ENCODE data around the gene NOXO1. TPM values are rescaled to one million over a fixed set of nuclear protein-coding genes. Genes with fewer than 3 reads are reported as not detected.
A peak's percentile ranks its signal among the peaks of the same experiment; 100 is the strongest.

Gene NOXO1
- total RNA-seq, 3 donors from 2014 or later: 0.88 to 0.98 TPM; not detected in 1

DNA sequence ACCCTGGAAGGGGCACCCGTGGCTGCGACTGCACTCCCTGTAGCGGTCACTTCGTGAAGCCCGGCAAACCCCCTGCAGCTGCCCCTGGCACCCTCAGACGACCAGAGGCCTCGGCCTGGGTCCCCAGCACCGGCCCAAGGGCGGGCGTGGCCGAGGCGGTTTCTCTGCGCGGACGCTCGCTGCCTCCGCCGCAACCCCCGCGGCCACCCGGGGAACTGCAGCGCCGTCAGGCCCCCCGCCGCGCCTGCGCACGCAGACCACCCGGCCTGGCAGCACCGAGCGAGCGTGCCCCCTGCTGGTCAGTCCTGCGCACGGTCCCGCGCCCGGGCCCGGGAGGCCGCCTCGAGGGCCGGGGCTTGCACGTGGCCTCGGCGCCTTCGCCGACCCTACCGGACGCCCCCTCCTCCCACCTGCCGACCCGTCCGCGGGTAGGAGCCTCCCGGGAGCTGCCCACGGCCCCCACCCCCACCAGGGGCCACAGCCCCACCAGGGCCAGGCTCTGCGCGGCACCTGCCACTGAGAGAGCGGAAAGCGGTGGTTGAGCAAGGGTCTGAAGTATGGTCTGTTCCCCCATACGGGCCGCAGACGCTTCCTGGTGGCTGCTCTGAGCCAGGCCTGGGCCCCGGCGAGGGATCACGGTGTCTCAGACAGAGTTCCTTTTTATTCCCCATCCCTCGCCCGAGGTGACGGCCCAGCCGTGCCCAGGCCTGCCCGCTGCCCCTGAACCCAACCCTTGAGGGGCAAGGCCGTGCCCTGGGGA is 51.5 kb downstream of the NOXO1 start:
- Histone ChIP-seq H3K36me3 (no peaks in the 10 kb centered on the region), H3K27ac (peak overlapping the region; percentile 56 to 82)
- intact Hi-C loops (cut with DNase I; ENCODE audit: low total_unique reads): loop anchor here (5.0 kb wide), 1 partner anchor 62 kb away; no protein-coding TSS in a partner anchor

DNA sequence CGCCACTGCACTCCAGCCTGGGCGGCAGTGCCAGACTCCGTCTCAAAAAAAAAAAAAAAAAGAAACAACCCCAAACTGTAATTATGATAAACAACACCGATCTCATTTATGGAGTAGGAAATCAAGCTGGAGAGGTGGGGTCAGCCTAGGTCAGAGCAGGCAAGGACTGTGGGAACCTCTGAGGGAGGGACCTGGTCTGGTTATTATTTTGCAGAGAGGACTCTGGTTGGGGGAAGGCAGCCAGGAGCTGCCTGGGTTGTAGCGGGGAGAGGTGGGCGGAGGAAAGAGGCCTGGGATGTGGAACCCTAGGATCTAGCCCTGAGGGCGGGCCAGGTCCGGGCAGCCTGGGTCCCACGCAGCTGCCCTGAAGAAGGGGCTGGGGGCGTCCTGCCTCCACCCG is 52.2 kb downstream of the NOXO1 start:
- no peaks in the 10 kb centered on the region for H3K27me3 ChIP-seq
- H3K36me3 ChIP-seq: no peaks in the 10 kb centered on the region
- peak overlapping the region; percentile 55 to 85 (median 58) for H3K4me3 ChIP-seq
- no peaks in the 10 kb centered on the region for H3K4me1 ChIP-seq
- peak overlapping the region; percentile 56 to 82 for H3K27ac ChIP-seq
- TF ChIP-seq, protein P1, sequence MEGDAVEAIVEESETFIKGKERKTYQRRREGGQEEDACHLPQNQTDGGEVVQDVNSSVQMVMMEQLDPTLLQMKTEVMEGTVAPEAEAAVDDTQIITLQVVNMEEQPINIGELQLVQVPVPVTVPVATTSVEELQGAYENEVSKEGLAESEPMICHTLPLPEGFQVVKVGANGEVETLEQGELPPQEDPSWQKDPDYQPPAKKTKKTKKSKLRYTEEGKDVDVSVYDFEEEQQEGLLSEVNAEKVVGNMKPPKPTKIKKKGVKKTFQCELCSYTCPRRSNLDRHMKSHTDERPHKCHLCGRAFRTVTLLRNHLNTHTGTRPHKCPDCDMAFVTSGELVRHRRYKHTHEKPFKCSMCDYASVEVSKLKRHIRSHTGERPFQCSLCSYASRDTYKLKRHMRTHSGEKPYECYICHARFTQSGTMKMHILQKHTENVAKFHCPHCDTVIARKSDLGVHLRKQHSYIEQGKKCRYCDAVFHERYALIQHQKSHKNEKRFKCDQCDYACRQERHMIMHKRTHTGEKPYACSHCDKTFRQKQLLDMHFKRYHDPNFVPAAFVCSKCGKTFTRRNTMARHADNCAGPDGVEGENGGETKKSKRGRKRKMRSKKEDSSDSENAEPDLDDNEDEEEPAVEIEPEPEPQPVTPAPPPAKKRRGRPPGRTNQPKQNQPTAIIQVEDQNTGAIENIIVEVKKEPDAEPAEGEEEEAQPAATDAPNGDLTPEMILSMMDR (IDR thresholded peaks at IDR 0.05): no peak
- no peak for TF ChIP-seq POLR2A (IDR thresholded peaks at IDR 0.05)
- no peak for TF ChIP-seq POLR2AphosphoS5 (IDR thresholded peaks at IDR 0.05)
- no peak for DNase-seq (ENCODE audit: low spot score in 2 of 2)
- intact Hi-C loops (cut with DNase I; ENCODE audit: low total_unique reads): loop anchor here (5.0 kb wide), 1 partner anchor 62 kb away; no protein-coding TSS in a partner anchor
- H3K9me3 ChIP-seq: no peaks in the 10 kb centered on the region

More for the DNA sequence above, 51.5 kb downstream of the NOXO1 start:
- no peaks in the 10 kb centered on the region for H3K4me1 ChIP-seq
- no peaks in the 10 kb centered on the region for H3K27me3 ChIP-seq
- TF ChIP-seq, protein P1 (IDR thresholded peaks at IDR 0.05): peak; percentile 48 to 100 (median 67)
- no peak for TF ChIP-seq POLR2A (IDR thresholded peaks at IDR 0.05)
- TF ChIP-seq POLR2AphosphoS5 (IDR thresholded peaks at IDR 0.05): peak in 1 of 3 donors; percentile 23
- H3K9me3 ChIP-seq: no peaks in the 10 kb centered on the region
- peak; percentile 82 to 89 for DNase-seq (ENCODE audit: low spot score in 2 of 2)
- H3K4me3 ChIP-seq: peak overlapping the region; percentile 55 to 85 (median 58)

Other genes with a start within 250 kb of the NOXO1 start
- 100 to 1,000 TPM in 2 of 3 donors, 10 to 100 TPM in 1; 86.6 to 119 (median 115) TPM for gene NME3, start 209.9 kb downstream of the NOXO1 start, total RNA-seq
- gene EME2, start 208.7 kb downstream of the NOXO1 start, total RNA-seq: 10 to 100 TPM in 2 of 3 donors, 1 to 10 TPM in 1; 4.6 to 17.4 (median 14.0) TPM
- gene MRPS34, start 208.3 kb downstream of the NOXO1 start, total RNA-seq: 10 to 100 TPM; 85.9 to 95.4 (median 87.8) TPM
- 100 to 1,000 TPM in 1 of 3 donors, 10 to 100 TPM in 2; 84.9 to 107 (median 88.5) TPM for gene SPSB3, start 198.9 kb downstream of the NOXO1 start, total RNA-seq
- gene NUBP2, start 198.5 kb downstream of the NOXO1 start, total RNA-seq: 10 to 100 TPM; 61.6 to 82.6 (median 80.3) TPM
- under 1 TPM; 0.32 to 0.44 (median 0.33) TPM for gene IGFALS, start 187.8 kb downstream of the NOXO1 start, total RNA-seq
- gene HAGH, start 154.6 kb downstream of the NOXO1 start, total RNA-seq: 100 to 1,000 TPM in 1 of 3 donors, 10 to 100 TPM in 2; 61.9 to 114 (median 74.7) TPM
- gene FAHD1, start 154.3 kb downstream of the NOXO1 start, total RNA-seq: 10 to 100 TPM; 27.2 to 35.4 (median 29.7) TPM
- not detected for gene MEIOB, start 109.3 kb downstream of the NOXO1 start, total RNA-seq
- gene HS3ST6, start 63.1 kb downstream of the NOXO1 start, total RNA-seq: not detected
- gene MSRB1, start 38.3 kb downstream of the NOXO1 start, total RNA-seq: 10 to 100 TPM; 12.1 to 17.4 (median 17.0) TPM
- gene RPL3L, start 26.8 kb downstream of the NOXO1 start, total RNA-seq: not detected
- gene NDUFB10, start 21.9 kb downstream of the NOXO1 start, total RNA-seq: 100 to 1,000 TPM; 114 to 233 (median 144) TPM
- 1,000 to 10,000 TPM; 1,340 to 2,607 (median 1,661) TPM for gene RPS2, start 16.6 kb downstream of the NOXO1 start, total RNA-seq
- under 1 TPM in 1 of 3 donors, not detected in 2; 0.98 TPM for gene RNF151, start 14.6 kb downstream of the NOXO1 start, total RNA-seq
- 10 to 100 TPM; 32.9 to 42.3 (median 33.1) TPM for gene TBL3, start 9.4 kb downstream of the NOXO1 start, total RNA-seq
- gene GFER, start 2.7 kb upstream of the NOXO1 start, total RNA-seq: 10 to 100 TPM; 15.7 to 18.1 (median 17.9) TPM
- gene SYNGR3, start 8.5 kb upstream of the NOXO1 start, total RNA-seq: 1 to 10 TPM in 1 of 3 donors, under 1 TPM in 2; 0.44 to 2.0 (median 0.64) TPM
- 10 to 100 TPM; 16.0 to 25.2 (median 22.2) TPM for gene ZNF598, start 28.4 kb upstream of the NOXO1 start, total RNA-seq
- gene NPW, start 38.3 kb upstream of the NOXO1 start, total RNA-seq: not detected
- gene NHERF2, start 45.4 kb upstream of the NOXO1 start, total RNA-seq: 10 to 100 TPM; 31.5 to 58.3 (median 38.9) TPM
- gene NTHL1, start 66.4 kb upstream of the NOXO1 start, total RNA-seq: 10 to 100 TPM; 10.6 to 27.9 (median 16.1) TPM
- 10 to 100 TPM; 41.6 to 52.4 (median 48.9) TPM for gene TSC2, start 66.5 kb upstream of the NOXO1 start, total RNA-seq
- 100 to 1,000 TPM in 2 of 3 donors, 10 to 100 TPM in 1; 74.2 to 110 (median 107) TPM for gene PKD1, start 154.4 kb upstream of the NOXO1 start, total RNA-seq
- gene RAB26, start 167.2 kb upstream of the NOXO1 start, total RNA-seq: 1 to 10 TPM in 2 of 3 donors, not detected in 1; 3.5 to 3.9 TPM
- gene TRAF7, start 174.3 kb upstream of the NOXO1 start, total RNA-seq: 10 to 100 TPM; 28.4 to 35.4 (median 32.5) TPM
- under 1 TPM in 2 of 3 donors, not detected in 1; 0.33 to 0.44 TPM for gene CASKIN1, start 215.1 kb upstream of the NOXO1 start, total RNA-seq
- gene MLST8, start 224.0 kb upstream of the NOXO1 start, total RNA-seq: 10 to 100 TPM; 42.7 to 48.1 (median 46.5) TPM
- gene BRICD5, start 229.4 kb upstream of the NOXO1 start, total RNA-seq: 1 to 10 TPM; 1.4 to 7.5 (median 5.9) TPM
- gene PGP, start 233.4 kb upstream of the NOXO1 start, total RNA-seq: 10 to 100 TPM in 2 of 3 donors, 1 to 10 TPM in 1; 9.1 to 14.7 (median 12.9) TPM
- gene E4F1, start 242.1 kb upstream of the NOXO1 start, total RNA-seq: 10 to 100 TPM; 19.0 to 40.2 (median 34.7) TPM

All from breast epithelium (tissue), 4 donors.